NCI-H774 (cell line): Measurements from ENCODE around the gene PIGQ.

Experiments
- DNase-seq: peaks from one replicate; lab custom pipeline; 2025; lab: John Stamatoyannopoulos, UW

The PIGQ gene

DNA sequence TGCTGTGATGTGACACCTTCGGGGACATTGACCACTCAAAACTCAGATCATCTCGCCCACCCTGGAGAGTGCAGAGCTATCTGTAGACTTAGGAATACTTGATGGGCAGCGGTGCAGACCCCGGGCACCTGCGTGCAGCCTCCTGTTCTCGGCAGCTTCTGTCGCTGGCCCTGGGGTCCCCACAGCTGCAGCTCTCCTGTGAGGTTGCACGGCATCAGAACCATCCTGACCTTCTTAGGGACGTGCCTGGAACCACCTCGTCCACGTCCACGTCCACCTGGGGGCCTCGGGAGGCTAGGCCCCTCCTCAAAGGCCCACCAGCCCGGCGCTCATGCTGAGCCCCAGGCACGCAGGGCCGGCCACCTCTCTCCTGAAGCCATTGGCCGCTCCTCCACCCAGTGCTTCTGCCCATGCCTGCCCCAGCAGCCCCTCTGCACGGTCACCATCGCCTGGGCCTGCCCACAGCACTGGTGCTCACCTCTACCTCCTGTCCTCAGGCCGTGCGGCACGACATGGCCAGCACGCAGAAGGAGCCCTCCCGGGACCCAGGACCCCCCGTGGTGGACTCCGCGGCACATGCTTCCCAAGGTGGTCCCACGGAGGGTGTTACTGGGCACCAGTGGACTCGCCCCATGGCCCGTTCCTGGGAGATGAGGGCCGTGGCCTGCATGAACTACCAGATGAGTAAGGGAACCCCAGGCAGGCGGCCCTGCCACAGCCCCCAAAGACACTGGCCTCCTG lies 58.7 kb downstream of the PIGQ start:
- no peak for DNase-seq

GRCh38 chr16:629185-629832 lies 59.5 kb downstream of the PIGQ start:
- no peak for DNase-seq

GRCh38 chr16:629833-630248 lies 60.1 kb downstream of the PIGQ start:
- DNase-seq = no peak

DNA sequence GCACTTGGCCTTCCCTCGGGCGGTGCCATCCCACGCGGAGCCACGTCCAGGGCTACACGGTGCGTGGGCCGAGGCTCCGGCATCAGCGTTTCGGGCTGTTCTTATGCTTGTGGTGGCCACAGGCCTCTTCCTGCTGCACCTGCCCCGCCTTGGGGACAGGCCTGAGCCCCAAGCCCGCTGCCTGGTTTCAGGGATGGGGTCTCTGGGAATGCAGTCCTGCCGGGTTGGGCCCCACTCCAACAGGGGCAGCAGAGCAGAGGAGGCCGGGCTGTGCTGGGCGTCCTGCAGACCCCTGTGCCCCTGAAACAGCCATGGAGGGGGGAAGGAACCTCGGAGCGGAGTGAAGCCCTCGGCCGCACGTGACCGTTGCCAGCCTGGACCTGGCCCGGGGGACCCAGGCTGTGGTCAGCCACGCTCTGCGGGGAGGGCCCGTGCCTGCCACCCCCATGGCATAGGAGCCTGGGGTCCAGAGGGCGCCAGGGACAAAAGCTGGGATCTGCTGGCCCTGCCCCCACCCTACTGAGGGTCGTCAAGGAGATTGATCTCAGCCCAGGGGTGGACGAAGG lies 60.6 kb downstream of the PIGQ start:
- DNase-seq = no peak

- DNase-seq = no peak
These were observed 61.1 kb downstream of the PIGQ start, which contains the start of gene WFIKKN1 for GRCh38 chr16:630815-631405. WFIKKN1 (plus strand) TSS chr16:630985; CDS start chr16:631254, 269 bp downstream.

DNA sequence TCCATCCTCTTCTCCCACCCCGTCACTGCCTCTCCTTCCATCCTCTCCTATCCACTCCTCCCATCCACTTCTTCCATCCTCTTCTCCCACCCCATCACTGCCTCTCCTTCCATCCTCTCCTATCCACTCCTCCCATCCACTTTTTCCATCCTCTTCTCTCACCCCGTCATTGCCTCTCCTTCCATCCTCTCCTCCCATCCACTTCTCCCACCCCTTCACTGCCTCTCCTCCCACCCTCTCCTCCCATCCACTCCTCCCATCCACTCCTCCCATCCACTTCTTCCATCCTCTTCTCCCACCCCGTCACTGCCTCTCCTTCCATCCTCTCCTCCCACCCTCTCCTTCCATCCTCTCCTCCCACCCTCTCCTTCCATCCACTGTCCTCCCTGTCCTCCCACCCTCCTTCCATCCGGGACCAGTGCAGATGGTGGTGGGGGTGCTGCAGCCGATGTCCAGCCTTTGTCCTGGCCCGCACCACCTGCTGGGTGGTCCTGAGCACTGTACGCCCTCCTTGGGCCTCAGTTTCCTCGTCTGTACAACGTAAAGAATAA lies 62.1 kb downstream of the PIGQ start:
- no peak for DNase-seq

- DNase-seq = no peak
These were observed 62.9 kb downstream of the PIGQ start for GRCh38 chr16:632486-633335.

DNA sequence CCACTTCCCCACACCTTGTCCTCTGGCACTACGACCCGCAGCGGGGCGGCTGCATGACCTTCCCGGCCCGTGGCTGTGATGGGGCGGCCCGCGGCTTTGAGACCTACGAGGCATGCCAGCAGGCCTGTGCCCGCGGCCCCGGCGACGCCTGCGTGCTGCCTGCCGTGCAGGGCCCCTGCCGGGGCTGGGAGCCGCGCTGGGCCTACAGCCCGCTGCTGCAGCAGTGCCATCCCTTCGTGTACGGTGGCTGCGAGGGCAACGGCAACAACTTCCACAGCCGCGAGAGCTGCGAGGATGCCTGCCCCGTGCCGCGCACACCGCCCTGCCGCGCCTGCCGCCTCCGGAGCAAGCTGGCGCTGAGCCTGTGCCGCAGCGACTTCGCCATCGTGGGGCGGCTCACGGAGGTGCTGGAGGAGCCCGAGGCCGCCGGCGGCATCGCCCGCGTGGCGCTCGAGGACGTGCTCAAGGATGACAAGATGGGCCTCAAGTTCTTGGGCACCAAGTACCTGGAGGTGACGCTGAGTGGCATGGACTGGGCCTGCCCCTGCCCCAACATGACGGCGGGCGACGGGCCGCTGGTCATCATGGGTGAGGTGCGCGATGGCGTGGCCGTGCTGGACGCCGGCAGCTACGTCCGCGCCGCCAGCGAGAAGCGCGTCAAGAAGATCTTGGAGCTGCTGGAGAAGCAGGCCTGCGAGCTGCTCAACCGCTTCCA lies 63.7 kb downstream of the PIGQ start:
- DNase-seq = no peak
